ENCODE measurements around the gene FOXL2.

FOXL2 gene

GRCh38 chr3:138946663-138947494, at the start of gene FOXL2, which contains the start of gene FOXL2NB:
FOXL2 (minus strand) TSS chr3:138947137; CDS start chr3:138946722, 415 bp downstream.
FOXL2NB (plus strand) TSS chr3:138947217; CDS start chr3:138947365, 148 bp downstream.
- no peak for DNase-seq (ENCODE audit: low read depth)
- peak within 1 kb of the TSS; percentile 41 for H3K4me3 ChIP-seq (ENCODE audit: low read depth, low read length)

- no peak for DNase-seq (ENCODE audit: low read depth)
- H3K4me3 ChIP-seq (ENCODE audit: low read depth, low read length): no peak overlapping the region
Measured at GRCh38 chr3:138995706-138996105, 48.8 kb upstream of the FOXL2 start.

GRCh38 chr3:138987181-138987580, 40.2 kb upstream of the FOXL2 start:
- no peak overlapping the region for H3K4me3 ChIP-seq (ENCODE audit: low read depth, low read length)

GRCh38 chr3:138985932-138986331, 39.0 kb upstream of the FOXL2 start:
- no peak for DNase-seq (ENCODE audit: low read depth)
- no peak overlapping the region for H3K4me3 ChIP-seq (ENCODE audit: low read depth, low read length)

More at GRCh38 chr3:138987181-138987580, 40.2 kb upstream of the FOXL2 start:
- DNase-seq (ENCODE audit: low read depth): no peak

- H3K4me3 ChIP-seq (ENCODE audit: low read depth, low read length): no peak overlapping the region
- DNase-seq (ENCODE audit: low read depth): no peak
Measured at GRCh38 chr3:138984816-138985215, 37.9 kb upstream of the FOXL2 start.

GRCh38 chr3:138976047-138976446, 29.1 kb upstream of the FOXL2 start:
- no peak overlapping the region for H3K4me3 ChIP-seq (ENCODE audit: low read depth, low read length)
- no peak for DNase-seq (ENCODE audit: low read depth)

GRCh38 chr3:138975351-138975750, 28.4 kb upstream of the FOXL2 start:
- no peak for DNase-seq (ENCODE audit: low read depth)
- no peak overlapping the region for H3K4me3 ChIP-seq (ENCODE audit: low read depth, low read length)

- H3K4me3 ChIP-seq (ENCODE audit: low read depth, low read length): no peak overlapping the region
- no peak for DNase-seq (ENCODE audit: low read depth)
Measured at GRCh38 chr3:138974462-138974861, 27.5 kb upstream of the FOXL2 start.

- H3K4me3 ChIP-seq (ENCODE audit: low read depth, low read length): no peak overlapping the region
- no peak for DNase-seq (ENCODE audit: low read depth)
Measured at GRCh38 chr3:138972941-138973340, 26.0 kb upstream of the FOXL2 start.

- H3K4me3 ChIP-seq (ENCODE audit: low read depth, low read length): no peak overlapping the region
- no peak for DNase-seq (ENCODE audit: low read depth)
Measured at GRCh38 chr3:138971766-138972320, 24.9 kb upstream of the FOXL2 start.

GRCh38 chr3:138964923-138965322, 18.0 kb upstream of the FOXL2 start:
- no peak overlapping the region for H3K4me3 ChIP-seq (ENCODE audit: low read depth, low read length)
- no peak for DNase-seq (ENCODE audit: low read depth)

GRCh38 chr3:138964264-138964663, 17.3 kb upstream of the FOXL2 start:
- no peak overlapping the region for H3K4me3 ChIP-seq (ENCODE audit: low read depth, low read length)
- DNase-seq (ENCODE audit: low read depth): no peak

GRCh38 chr3:138962854-138963560, 16.1 kb upstream of the FOXL2 start:
- no peak overlapping the region for H3K4me3 ChIP-seq (ENCODE audit: low read depth, low read length)
- DNase-seq (ENCODE audit: low read depth): no peak

GRCh38 chr3:138960417-138960852, 13.5 kb upstream of the FOXL2 start:
- H3K4me3 ChIP-seq (ENCODE audit: low read depth, low read length): no peak overlapping the region
- no peak for DNase-seq (ENCODE audit: low read depth)

- H3K4me3 ChIP-seq (ENCODE audit: low read depth, low read length): no peak overlapping the region
- DNase-seq (ENCODE audit: low read depth): no peak
Measured at GRCh38 chr3:138950701-138951100, 3.8 kb upstream of the FOXL2 start.

GRCh38 chr3:138950006-138950644, 3.2 kb upstream of the FOXL2 start:
- DNase-seq (ENCODE audit: low read depth): no peak

GRCh38 chr3:138949445-138950005, 2.6 kb upstream of the FOXL2 start:
- DNase-seq (ENCODE audit: low read depth): no peak
- H3K4me3 ChIP-seq (ENCODE audit: low read depth, low read length): peak overlapping the region; percentile 41

More at GRCh38 chr3:138950006-138950644, 3.2 kb upstream of the FOXL2 start:
- peak overlapping the region; percentile 41 for H3K4me3 ChIP-seq (ENCODE audit: low read depth, low read length)

GRCh38 chr3:138949002-138949418, 2.1 kb upstream of the FOXL2 start:
- no peak for DNase-seq (ENCODE audit: low read depth)
- no peak overlapping the region for H3K4me3 ChIP-seq (ENCODE audit: low read depth, low read length)

GRCh38 chr3:138948371-138949001, 1.5 kb upstream of the FOXL2 start:
- H3K4me3 ChIP-seq (ENCODE audit: low read depth, low read length): no peak overlapping the region
- no peak for DNase-seq (ENCODE audit: low read depth)

Measured in skeletal muscle cell (primary cell).